ENCODE results near the gene JAZF1. TPM values are rescaled to one million over a fixed set of nuclear protein-coding genes. Genes with fewer than 3 reads are reported as not detected.

Gene JAZF1
- total and polyA plus RNA-seq, 2 of the 8 experiments (the other 6 are each of a cell fraction or from before 2014, with no cell fraction given): 2.6 to 21.8 TPM

- no peak for TF ChIP-seq SRF (IDR thresholded peaks at IDR 0.05; ENCODE audit: low read depth, low read length)
Observed at GRCh38 chr7:27965650-27966049, 214.9 kb downstream of the JAZF1 start (continued).

Data from H1 (cell line).